Loucy (cell line): Measurements from ENCODE around the gene MITF.

Source experiments
- EZH2phosphoT487 ChIP-seq: fragments of 200-600 bp; IDR thresholded peaks from 2 replicates; pipeline ENCODE4 v1.6.1; 2018; ENCODE audit warnings: antibody characterized with exemption, mild to moderate bottlenecking, moderate library complexity, borderline replicate concordance
- TF ChIP-seq, protein P1 (sequence below): fragments of 200-600 bp; sonication (generic); conservative IDR thresholded peaks from 2 replicates; pipeline ENCODE4 v1.5.1; 2014; ENCODE audit warnings: mild to moderate bottlenecking, antibody characterized with exemption, low read length

DNA sequence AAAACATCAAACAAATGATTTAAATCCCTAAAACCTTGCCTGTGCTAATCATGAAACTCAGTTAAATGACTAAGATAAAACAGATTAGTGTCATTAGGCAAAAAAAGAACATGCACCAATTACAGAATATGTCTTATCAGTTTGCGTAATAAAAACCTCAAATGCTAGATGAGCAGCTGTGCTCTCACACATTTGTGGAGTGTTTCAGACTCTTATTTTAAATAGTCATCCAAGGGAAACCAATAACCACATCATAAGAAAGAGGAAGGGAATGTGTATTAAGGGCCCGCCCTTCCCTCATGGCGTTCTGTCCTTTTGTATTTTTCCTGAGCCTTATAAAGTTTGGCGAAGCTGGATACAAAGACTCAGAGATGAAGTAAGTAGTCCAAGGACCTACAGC is 266.8 kb downstream of the MITF start:
- TF ChIP-seq, protein P1, sequence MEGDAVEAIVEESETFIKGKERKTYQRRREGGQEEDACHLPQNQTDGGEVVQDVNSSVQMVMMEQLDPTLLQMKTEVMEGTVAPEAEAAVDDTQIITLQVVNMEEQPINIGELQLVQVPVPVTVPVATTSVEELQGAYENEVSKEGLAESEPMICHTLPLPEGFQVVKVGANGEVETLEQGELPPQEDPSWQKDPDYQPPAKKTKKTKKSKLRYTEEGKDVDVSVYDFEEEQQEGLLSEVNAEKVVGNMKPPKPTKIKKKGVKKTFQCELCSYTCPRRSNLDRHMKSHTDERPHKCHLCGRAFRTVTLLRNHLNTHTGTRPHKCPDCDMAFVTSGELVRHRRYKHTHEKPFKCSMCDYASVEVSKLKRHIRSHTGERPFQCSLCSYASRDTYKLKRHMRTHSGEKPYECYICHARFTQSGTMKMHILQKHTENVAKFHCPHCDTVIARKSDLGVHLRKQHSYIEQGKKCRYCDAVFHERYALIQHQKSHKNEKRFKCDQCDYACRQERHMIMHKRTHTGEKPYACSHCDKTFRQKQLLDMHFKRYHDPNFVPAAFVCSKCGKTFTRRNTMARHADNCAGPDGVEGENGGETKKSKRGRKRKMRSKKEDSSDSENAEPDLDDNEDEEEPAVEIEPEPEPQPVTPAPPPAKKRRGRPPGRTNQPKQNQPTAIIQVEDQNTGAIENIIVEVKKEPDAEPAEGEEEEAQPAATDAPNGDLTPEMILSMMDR = no peak
- TF ChIP-seq EZH2phosphoT487 = no peak
